ENCODE measurements around the gene LACRT.

Gene LACRT

DNA sequence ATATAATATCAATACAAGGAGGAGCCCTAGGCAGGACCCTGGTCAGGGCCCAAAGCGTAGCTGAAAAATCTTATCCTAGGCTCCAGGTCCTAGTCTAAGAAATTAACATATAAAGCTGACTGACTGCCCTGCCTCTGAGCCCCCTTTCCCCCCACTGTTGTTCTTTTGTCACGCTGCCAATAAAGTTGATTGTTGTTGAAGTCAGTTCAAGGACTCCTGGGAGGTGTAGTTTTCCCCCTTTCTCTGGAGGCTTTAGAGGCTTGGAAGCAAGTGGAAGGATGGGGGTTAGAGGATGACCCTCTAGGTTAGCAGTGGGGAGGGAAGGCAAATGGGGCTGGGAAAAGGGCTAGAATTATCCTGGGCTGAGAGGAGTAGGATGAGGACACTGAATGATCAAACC is 49.5 kb downstream of the LACRT start:
- TF ChIP-seq, protein P1, sequence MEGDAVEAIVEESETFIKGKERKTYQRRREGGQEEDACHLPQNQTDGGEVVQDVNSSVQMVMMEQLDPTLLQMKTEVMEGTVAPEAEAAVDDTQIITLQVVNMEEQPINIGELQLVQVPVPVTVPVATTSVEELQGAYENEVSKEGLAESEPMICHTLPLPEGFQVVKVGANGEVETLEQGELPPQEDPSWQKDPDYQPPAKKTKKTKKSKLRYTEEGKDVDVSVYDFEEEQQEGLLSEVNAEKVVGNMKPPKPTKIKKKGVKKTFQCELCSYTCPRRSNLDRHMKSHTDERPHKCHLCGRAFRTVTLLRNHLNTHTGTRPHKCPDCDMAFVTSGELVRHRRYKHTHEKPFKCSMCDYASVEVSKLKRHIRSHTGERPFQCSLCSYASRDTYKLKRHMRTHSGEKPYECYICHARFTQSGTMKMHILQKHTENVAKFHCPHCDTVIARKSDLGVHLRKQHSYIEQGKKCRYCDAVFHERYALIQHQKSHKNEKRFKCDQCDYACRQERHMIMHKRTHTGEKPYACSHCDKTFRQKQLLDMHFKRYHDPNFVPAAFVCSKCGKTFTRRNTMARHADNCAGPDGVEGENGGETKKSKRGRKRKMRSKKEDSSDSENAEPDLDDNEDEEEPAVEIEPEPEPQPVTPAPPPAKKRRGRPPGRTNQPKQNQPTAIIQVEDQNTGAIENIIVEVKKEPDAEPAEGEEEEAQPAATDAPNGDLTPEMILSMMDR (IDR thresholded peaks at IDR 0.05; ENCODE audit: extremely low read depth, insufficient read depth, missing control alignments) = no peak
- DNase-seq (ENCODE audit: low spot score) = no peak
- in situ Hi-C loops (cut with MboI; ENCODE audit: low pct_unique_long_range_greater_than_20kb, low sequenced_read_pairs, unreplicated experiment) = no loop called here

DNA sequence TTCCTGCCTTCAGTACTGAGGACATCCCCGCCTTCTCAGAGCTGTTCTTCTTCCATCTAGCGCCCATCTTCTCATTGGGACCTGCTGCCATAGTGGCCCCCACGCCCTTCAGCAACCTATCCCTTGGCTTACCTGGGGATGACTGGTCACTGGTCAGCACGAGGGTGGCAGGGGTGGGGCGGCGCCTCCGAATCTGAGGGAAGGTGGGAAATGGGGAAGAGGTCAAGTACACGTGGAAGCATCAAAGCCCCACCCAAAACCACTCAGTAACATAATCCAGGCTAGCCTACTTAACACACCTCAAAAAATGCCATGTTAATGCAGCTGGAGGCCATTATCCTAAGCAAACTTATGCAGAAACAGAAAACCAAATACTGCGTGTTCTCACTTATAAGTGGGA is 50.6 kb downstream of the LACRT start:
- DNase-seq (ENCODE audit: low spot score) = no peak
- in situ Hi-C loops (cut with MboI; ENCODE audit: low pct_unique_long_range_greater_than_20kb, low sequenced_read_pairs, unreplicated experiment) = no loop called here
- TF ChIP-seq, protein P1 (IDR thresholded peaks at IDR 0.05; ENCODE audit: extremely low read depth, insufficient read depth, missing control alignments) = no peak

GRCh38 chr12:54583726-54584125 is 51.0 kb downstream of the LACRT start:
- TF ChIP-seq, protein P1 (IDR thresholded peaks at IDR 0.05; ENCODE audit: extremely low read depth, insufficient read depth, missing control alignments) = no peak
- no peak for DNase-seq (ENCODE audit: low spot score)
- in situ Hi-C loops (cut with MboI; ENCODE audit: low pct_unique_long_range_greater_than_20kb, low sequenced_read_pairs, unreplicated experiment) = no loop called here

GRCh38 chr12:54581412-54581811 is 53.3 kb downstream of the LACRT start:
- in situ Hi-C loops (cut with MboI; ENCODE audit: low pct_unique_long_range_greater_than_20kb, low sequenced_read_pairs, unreplicated experiment) = no loop called here
- no peak for DNase-seq (ENCODE audit: low spot score)
- TF ChIP-seq, protein P1 (IDR thresholded peaks at IDR 0.05; ENCODE audit: extremely low read depth, insufficient read depth, missing control alignments) = no peak

All from GM13977 (cell line).